Measurements from ENCODE around the gene FAM210A. TPM values are rescaled to one million over a fixed set of nuclear protein-coding genes. Genes with fewer than 3 reads are reported as not detected.

FAM210A gene, protein sequence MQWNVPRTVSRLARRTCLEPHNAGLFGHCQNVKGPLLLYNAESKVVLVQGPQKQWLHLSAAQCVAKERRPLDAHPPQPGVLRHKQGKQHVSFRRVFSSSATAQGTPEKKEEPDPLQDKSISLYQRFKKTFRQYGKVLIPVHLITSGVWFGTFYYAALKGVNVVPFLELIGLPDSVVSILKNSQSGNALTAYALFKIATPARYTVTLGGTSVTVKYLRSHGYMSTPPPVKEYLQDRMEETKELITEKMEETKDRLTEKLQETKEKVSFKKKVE
- total RNA-seq (2014; rRNA removed; shearing (Covaris generic)), result 17.3 and 17.9 TPM in 2 replicates
- polyA plus RNA-seq (2016; fragmentation: Nextera tagmentation; extraction: Ambion mirVana), result 13.1 and 17.2 TPM in 2 replicates
- long read RNA-seq, full-length matches to known transcripts, result 10 of 18 reads
- long read RNA-seq, partial matches to known transcripts, result 1 of 18 reads
- long read RNA-seq, other reads (novel, unspliced or antisense), result 7 of 18 reads

GRCh38 chr18:13726232-13726971, at the start of gene FAM210A, which contains the start of gene RNMT:
TSS of gene FAM210A (minus strand) at chr18:13726558. CDS start at chr18:13682077, 44,481 bp downstream.
TSS of gene RNMT (plus strand) at chr18:13726673. CDS start at chr18:13731518, 4,845 bp downstream.
- no peaks in the 10 kb centered on the region for H3K27me3 ChIP-seq (ENCODE audit: insufficient read depth)
- no peaks in the 10 kb centered on the region for H3K36me3 ChIP-seq (ENCODE audit: insufficient read depth)
- Mint-ChIP-seq H3K4me3 (peak within 1 kb of the TSS; percentile 88), H3K9me3 (no peaks in the 10 kb centered on the region), H3K27me3 (ENCODE audit: insufficient read depth, low read depth, poor library complexity) (peaks cover 3% of the 10 kb centered on the region), H3K27ac (peak within 1 kb of the TSS; percentile 99), H3K36me3 (ENCODE audit: low read depth) (peaks cover 4% of the 10 kb centered on the region), H3K4me1 (peaks cover 12% of the 10 kb centered on the region)
- H3K4me1 ChIP-seq (ENCODE audit: insufficient read depth), result peaks cover 13% of the 10 kb centered on the region
- no peaks in the 10 kb centered on the region for H3F3A ChIP-seq (replicated peaks; ENCODE audit: low read depth)
- H3K4me3 ChIP-seq, result peak within 1 kb of the TSS; percentile 97
- peaks cover 95% of the 10 kb centered on the region for H3K79me2 ChIP-seq (replicated peaks; ENCODE audit: insufficient read depth)
- H2AFZ ChIP-seq, result peak within 1 kb of the TSS; percentile 93; the same call in 1 of the 2 replicates
- TF ChIP-seq ETS1 (IDR thresholded peaks at IDR 0.05), result peak; percentile 92
- no peak for TF ChIP-seq REST (IDR thresholded peaks at IDR 0.05; ENCODE audit: unreplicated experiment)
- no peak for TF ChIP-seq ZNF114 (CRISPR knock-in tag; IDR thresholded peaks at IDR 0.05)
- peak; percentile 97 for TF ChIP-seq CREB1 (CRISPR knock-in tag; IDR thresholded peaks at IDR 0.05; ENCODE audit: low read depth)
- no peak for TF ChIP-seq STAT1 (IDR thresholded peaks at IDR 0.05; ENCODE audit: unreplicated experiment)
- TF ChIP-seq EZH2 (IDR thresholded peaks at IDR 0.05; ENCODE audit: low read depth, unreplicated experiment), result no peak
- TF ChIP-seq NANOG (IDR thresholded peaks at IDR 0.05; ENCODE audit: borderline replicate concordance), result no peak
- no peak for TF ChIP-seq JUNB (IDR thresholded peaks at IDR 0.05; ENCODE audit: unreplicated experiment)
- TF ChIP-seq POLR2AphosphoS5 (IDR thresholded peaks at IDR 0.05; ENCODE audit: low read depth), result peak; percentile 84
- H3K4me2 ChIP-seq, result peak within 1 kb of the TSS; percentile 87
- peak; percentile 97 for DNase-seq (ENCODE audit: low spot score)
- ATAC-seq, result peak; percentile 92
- H3K27ac ChIP-seq (ENCODE audit: low read depth), result peak within 1 kb of the TSS; percentile 83
- peaks cover 24% of the 10 kb centered on the region for H4K20me1 ChIP-seq (replicated peaks; ENCODE audit: insufficient read depth)
- H3K9me2 ChIP-seq (ENCODE audit: insufficient read depth), result no peaks in the 10 kb centered on the region

All from GM23338 (cell line).